ENCODE data around the gene NUDT19.
"Not testable (repeated sequence)": the region's sequence is repeated elsewhere in the genome, so short reads cannot be mapped to it uniquely, and the experiment has no call there.

DNA sequence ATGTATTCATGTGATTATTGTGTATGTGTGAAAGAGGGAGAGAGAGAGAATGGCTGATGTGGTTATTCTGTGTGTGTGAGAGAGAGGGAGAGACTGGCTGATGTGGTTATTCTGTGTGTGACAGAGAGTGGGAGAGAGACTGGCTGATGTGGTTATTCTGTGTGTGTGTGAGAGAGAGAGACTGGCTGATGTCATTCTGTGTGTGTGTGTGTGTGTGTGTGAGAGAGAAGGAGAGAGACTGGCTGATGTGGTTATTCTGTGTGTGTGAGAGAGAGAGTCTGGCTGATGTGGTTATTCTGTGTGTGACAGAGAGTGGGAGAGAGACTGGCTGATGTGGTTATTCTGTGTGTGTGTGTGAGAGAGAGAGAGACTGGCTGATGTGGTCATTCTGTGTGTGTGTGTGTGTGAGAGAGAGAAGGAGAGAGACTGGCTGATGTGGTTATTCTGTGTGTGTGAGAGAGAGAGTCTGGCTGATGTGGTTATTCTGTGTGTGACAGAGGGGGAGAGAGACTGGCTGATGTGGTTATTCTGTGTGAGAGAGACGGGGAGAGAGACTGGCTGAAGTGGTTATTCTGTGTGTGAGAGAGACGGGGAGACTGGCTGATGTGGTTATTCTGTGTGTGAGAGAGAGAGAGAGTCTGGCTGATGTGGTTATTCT is 54.1 kb downstream of the NUDT19 start:
- TF ChIP-seq, protein P1, sequence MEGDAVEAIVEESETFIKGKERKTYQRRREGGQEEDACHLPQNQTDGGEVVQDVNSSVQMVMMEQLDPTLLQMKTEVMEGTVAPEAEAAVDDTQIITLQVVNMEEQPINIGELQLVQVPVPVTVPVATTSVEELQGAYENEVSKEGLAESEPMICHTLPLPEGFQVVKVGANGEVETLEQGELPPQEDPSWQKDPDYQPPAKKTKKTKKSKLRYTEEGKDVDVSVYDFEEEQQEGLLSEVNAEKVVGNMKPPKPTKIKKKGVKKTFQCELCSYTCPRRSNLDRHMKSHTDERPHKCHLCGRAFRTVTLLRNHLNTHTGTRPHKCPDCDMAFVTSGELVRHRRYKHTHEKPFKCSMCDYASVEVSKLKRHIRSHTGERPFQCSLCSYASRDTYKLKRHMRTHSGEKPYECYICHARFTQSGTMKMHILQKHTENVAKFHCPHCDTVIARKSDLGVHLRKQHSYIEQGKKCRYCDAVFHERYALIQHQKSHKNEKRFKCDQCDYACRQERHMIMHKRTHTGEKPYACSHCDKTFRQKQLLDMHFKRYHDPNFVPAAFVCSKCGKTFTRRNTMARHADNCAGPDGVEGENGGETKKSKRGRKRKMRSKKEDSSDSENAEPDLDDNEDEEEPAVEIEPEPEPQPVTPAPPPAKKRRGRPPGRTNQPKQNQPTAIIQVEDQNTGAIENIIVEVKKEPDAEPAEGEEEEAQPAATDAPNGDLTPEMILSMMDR (IDR thresholded peaks at IDR 0.05): not testable (repeated sequence)
- not testable (repeated sequence) for TF ChIP-seq POLR2AphosphoS5, EP300 (IDR thresholded peaks at IDR 0.05)
